ENCODE measurements around the gene MISP.

Gene MISP

GRCh38 chr19:778910-779653, 28.2 kb downstream of the MISP start:
- no peak for DNase-seq

GRCh38 chr19:780935-781334, 30.0 kb downstream of the MISP start:
- DNase-seq = no peak

GRCh38 chr19:781800-782184, 30.9 kb downstream of the MISP start:
- DNase-seq = no peak

- no peak for DNase-seq
Observed at GRCh38 chr19:782185-782877, 31.4 kb downstream of the MISP start.

GRCh38 chr19:782878-783668, 32.2 kb downstream of the MISP start:
- DNase-seq = no peak

GRCh38 chr19:784541-784940, 33.6 kb downstream of the MISP start:
- no peak for DNase-seq

GRCh38 chr19:787536-787935, 36.6 kb downstream of the MISP start:
- no peak for DNase-seq

GRCh38 chr19:788686-788982, 37.7 kb downstream of the MISP start:
- no peak for DNase-seq

- no peak for DNase-seq
Observed at GRCh38 chr19:788983-789700, 38.2 kb downstream of the MISP start.

GRCh38 chr19:789701-790060, 38.8 kb downstream of the MISP start:
- no peak for DNase-seq

- DNase-seq = no peak
Observed at GRCh38 chr19:791007-791566, 40.2 kb downstream of the MISP start.

- DNase-seq = no peak
Observed at GRCh38 chr19:791567-792305, 40.8 kb downstream of the MISP start.

- DNase-seq = no peak
Observed at GRCh38 chr19:792306-792885, 41.5 kb downstream of the MISP start.

GRCh38 chr19:793806-794205, 42.9 kb downstream of the MISP start:
- DNase-seq = no peak

- DNase-seq = no peak
Observed at GRCh38 chr19:795073-795611, 44.2 kb downstream of the MISP start.

GRCh38 chr19:795691-796581, 45.0 kb downstream of the MISP start:
- DNase-seq = no peak

GRCh38 chr19:796692-797527, 46.0 kb downstream of the MISP start, which contains the start of gene PTBP1:
Gene PTBP1 (plus strand): TSS chr19:797452. CDS start chr19:797498, 46 bp downstream.
- peak; percentile 98 for DNase-seq

- DNase-seq = peak; percentile 28
Observed at GRCh38 chr19:797528-798414, 46.9 kb downstream of the MISP start.

Data from SHP77 treated with DMSO at 0.1 percent for 48 hours (cell line).